ENCODE results near the gene KISS1R.
A peak's percentile ranks its signal among the peaks of the same experiment; 100 is the strongest.
"Not testable (repeated sequence)": the region's sequence is repeated elsewhere in the genome, so short reads cannot be mapped to it uniquely, and the experiment has no call there.

Gene KISS1R

GRCh38 chr19:917323-918151, at the start of gene KISS1R:
Gene KISS1R, plus strand, starts transcription at chr19:917333. Its CDS starts 170 bp downstream, at chr19:917503.
- DNase-seq, result no peak

DNA sequence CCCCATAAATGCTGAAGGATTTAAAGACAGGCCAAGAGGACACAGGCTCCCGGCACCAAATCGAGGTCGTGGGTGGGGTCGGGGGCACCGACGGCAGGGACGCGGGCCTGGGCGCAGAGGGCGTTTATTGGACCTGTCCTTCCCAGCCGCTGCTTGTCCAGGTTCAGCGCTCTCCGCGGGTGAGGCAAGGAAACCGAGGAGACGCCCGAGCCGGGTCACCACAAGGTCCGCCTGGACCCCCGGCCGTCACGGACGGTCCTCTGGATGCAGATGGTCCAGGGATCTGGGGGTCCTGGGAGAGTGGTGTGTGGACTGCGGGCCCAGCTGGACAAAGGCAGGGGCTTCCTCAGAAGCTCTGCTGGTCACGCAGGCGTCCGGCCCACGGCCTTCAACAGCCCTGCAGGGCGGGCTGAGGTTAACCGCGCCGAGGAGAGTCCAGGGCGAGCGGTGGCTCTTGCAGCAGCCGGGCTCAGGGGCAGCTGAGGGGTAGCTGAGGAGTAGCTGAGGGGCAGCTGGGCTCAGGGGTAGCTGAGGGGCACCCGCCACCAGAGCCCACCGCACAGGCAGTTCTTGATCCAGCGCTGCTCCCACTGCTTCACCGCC, 49.2 kb upstream of the KISS1R start:
- DNase-seq, result no peak

- no peak for DNase-seq
Measured at GRCh38 chr19:868458-869244, 48.5 kb upstream of the KISS1R start.

DNA sequence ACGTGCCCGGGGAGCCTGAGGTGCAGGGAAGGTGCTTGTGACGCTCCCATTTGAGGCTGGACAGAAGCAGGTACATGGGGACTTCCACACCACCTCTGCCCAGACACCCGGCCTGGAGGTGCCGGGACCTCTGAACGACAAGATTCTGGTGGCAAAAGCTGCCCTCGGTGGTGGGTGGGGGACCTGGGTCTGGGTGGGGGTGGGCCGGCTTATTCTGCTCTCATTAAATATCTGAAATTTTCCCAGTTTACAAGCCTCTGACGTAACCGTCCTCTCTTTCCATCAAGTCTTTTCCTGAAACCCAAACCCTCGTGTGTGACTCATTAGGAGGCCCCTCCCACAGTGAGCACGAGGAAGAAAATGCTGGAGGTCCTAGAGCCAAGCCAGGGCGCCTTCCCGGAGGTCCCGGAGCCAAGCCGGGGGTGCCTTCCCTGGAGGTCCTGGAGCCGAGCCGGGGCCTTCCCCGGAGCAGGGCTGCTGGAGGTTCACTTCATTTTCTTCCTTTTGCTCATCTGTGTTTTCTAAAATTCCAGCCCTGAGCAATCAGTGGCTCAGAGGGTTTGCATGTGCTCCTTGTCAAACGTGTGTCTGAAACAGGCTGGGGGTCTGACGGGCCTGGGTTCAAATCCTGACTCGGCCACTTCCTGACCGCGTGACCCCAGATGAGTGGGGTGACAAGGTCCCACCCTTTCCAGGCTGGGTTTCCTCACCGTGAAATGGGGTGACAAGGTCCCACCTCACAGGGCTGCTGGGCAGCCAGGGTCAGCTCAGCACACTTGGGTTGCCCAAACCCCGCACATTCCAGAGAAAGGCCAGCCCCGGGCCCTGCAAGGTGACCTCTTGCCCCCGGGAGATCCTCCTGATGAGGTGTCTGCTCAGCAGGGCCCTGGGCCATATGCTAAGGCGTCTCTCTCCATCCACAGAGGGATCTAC, 47.6 kb upstream of the KISS1R start:
- peak; percentile 73 for DNase-seq

GRCh38 chr19:870314-870713, 46.8 kb upstream of the KISS1R start:
- no peak for DNase-seq

DNA sequence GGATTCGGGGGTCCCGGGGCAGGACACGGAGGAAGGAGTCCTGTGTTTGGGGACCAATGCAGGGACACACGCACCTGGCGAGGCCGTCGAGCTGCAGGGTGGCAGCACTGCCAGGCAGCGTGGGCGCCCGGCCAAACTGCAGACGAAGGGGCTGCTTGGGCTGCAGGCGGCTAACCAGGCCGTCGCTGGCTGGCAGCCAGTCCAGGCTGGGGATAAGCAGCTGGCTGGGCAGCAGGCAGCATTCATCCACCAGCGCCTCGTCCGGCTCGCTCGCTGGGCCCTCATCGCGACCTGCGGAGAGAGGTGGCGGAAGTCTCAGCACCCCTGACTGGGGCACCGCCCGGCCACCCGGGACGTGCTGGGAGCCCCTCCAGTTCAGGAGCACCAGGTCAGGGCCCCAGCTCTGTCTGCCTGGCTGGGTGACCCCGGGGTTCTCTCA, 46.2 kb upstream of the KISS1R start:
- DNase-seq, result no peak

DNA sequence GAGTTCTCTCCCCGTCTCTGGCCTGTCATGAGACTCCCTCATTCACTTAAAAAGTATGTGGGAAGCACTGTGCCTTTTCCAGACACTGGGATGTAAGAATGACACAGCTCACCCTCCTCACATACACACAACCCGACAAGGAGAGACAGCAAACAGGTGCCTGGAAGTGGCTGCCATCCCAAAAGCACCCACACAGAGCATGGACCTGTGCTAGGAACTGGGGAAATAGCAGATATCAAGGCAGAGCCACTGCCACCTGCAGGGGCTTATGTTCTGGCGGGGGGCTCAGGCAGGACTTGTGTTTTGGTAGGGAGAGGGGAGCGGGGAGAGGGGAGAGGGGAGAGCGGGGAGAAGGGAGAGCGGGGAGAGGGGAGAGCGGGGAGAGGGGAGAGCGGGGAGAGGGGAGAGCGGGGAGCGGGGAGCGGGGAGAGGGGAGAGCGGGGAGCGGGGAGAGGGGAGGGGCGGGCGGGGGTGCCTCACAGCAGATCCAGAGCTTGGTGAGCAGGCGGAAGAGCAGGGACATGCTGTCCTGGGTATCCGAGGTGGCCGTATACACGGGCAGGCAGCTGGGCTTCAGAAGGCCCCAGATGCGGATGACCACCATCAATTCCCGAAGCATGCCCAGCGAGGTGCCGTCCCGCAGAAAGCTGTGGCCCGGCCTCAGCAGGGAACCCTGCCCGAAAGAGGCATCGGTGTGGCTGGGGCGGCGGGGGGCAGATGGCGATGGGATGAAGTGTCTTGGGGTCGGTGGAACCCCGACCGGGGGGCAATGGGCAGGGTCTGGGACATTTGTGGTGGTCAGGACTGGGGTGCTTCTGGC, 45.5 kb upstream of the KISS1R start:
- DNase-seq, result no peak

DNA sequence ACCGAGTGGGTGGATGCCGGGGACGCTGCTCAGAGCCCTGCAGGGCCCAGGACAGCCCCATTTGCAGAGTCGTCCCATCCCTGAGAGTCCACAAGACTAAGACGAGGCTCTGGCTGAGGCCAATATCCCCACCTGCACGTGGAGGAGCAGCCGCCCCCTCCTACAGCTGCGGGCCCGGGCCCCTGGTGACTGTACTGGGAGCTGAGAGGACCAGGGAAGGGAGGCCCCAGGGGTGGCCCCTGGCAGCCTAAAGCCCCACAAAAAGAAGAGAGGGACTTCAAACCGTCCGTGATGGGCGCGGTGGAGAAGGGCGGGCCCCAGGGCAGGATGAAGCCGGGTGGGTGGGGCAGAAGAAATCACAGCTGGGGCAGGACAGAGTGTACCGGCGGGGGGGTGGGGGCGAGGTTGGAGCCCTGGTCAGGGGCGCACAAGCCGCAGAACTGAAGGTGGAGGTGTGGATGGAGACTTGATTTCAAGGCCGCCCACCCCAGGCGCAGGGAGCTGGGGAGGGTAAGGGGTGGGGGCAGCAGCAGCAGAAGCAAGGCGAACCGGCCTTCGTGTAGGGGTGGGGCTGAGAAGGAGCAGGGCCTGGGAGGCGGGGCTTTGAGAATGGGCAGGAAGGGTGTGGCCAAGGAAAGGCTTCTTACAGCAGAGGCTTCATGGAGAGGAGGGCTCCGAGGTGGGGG, 44.7 kb upstream of the KISS1R start:
- peak; percentile 90 for DNase-seq

GRCh38 chr19:873084-873483, 44.0 kb upstream of the KISS1R start:
- peak; percentile 71 for DNase-seq

DNA sequence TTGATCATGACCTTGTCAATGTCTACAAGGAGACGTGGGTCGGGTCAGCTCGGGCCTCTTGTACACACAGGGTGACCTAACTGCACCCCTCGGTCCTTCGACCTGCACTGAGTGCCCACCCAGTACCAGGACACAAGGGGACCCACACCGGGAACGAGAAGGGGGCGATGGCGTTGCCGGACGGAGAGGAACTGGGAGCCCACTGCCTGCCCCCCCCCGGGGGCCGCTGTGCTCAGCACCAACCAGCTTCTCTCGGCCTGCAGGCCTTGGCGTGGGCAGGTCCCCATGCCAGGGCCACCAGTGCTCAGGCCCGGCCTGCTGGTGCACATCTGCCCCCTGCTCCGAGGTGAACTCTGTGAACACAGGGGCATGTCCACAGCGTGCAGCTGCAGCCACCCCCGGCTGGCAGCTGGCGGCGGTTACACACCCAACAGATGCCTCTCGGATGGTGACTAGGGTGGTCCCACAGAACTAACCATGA, 43.5 kb upstream of the KISS1R start:
- no peak for DNase-seq

GRCh38 chr19:875265-875879, 41.8 kb upstream of the KISS1R start:
- DNase-seq, result no peak

DNA sequence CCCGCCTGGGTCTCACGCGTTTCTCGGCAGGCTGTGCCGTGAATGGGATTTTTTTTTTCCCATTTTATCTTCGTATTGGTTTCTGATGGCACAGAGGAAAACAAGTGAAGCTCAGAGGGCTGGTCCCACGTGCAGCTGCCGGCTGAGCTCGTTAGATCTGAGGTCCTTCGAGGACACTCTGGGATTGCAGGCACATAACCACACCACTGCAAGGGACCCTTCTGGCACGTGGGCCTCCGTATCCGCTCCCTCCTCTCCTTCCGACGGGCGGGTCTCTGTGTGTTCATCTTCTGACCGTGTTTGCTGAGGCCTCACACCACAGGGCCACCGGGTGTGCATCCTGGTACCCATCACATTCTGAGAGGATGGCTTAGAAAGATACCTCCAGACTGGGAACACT, 41.0 kb upstream of the KISS1R start:
- DNase-seq, result no peak

GRCh38 chr19:876780-877314, 40.3 kb upstream of the KISS1R start:
- no peak for DNase-seq

DNA sequence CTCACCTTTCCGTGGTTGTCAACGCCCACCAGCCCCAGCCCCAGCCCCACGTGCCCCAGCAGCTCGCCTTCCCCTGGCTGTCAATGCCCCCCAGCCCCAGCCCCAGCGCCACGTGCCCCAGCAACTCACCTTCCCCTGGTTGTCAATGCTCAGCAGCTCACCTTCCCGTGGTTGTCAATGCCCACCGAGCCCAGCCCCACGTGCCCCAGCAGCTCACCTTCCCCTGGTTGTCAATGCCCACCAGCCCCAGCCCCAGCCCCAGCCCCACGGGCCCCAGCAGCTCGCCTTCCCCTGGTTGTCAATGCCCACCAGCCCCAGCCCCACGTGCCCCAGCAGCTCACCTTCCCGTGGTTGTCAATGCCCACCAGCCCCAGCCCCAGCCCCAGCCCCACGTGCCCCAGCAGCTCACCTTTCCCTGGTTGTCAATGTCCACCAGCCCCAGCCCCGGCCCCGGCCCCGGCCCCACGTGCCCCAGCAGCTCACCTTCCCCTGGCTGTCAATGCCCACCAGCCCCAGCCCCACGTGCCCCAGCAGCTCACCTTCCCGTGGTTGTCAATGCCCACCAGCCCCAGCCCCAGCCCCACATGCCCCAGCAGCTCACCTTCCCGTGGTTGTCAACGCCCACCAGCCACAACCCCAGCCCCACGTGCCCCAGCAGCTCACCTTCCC, 39.0 kb upstream of the KISS1R start:
- not testable (repeated sequence) for DNase-seq

DNA sequence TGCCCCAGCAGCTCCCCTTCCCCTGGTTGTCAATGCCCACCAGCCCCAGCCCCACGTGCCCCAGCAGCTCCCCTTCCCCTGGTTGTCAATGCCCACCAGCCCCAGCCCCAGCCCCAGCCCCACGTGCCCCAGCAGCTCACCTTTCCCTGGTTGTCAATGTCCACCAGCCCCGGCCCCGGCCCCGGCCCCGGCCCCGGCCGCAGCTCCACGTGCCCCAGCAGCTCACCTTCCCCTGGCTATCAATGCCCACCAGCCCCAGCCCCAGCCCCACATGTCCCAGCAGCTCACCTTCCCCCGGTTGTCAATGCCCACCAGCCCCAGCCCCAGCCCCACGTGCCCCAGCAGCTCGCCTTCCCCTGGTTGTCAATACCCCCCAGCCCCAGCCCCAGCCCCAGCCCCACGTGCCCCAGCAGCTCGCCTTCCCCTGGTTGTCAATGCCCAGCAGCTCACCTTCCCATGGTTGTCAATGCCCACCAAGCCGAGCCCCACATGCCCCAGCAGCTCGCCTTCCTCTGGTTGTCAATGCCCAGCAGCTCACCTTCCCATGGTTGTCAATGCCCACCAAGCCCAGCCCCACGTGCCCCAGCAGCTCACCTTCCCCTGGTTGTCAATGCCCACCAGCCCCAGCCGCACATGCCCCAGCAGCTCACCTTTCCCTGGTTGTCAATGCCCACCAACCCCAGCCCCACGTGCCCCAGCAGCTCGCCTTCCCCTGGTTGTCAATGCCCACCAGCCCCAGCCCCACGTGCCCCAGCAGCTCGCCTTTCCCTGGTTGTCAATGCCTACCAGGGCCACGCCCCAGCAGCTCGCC, 38.2 kb upstream of the KISS1R start:
- DNase-seq, result not testable (repeated sequence)

GRCh38 chr19:879711-880438, 37.3 kb upstream of the KISS1R start:
- DNase-seq, result no peak

GRCh38 chr19:881385-882071, 35.6 kb upstream of the KISS1R start:
- no peak for DNase-seq

Measured in MV-4-11 (cell line).